LNCaP clone FGC (cell line): ENCODE data around the gene SEMA4D.
"Not testable (repeated sequence)": the region's sequence is repeated elsewhere in the genome, so short reads cannot be mapped to it uniquely, and the experiment has no call there.

Experiments
- DNase-seq: peaks from one replicate; pipeline ENCODE4 v3.0.0-alpha.2; 2011; ENCODE audit warnings: low read depth
- H3K4me3 ChIP-seq: 2 replicates; pipeline ENCODE4 v1.5.1; 2011; ENCODE audit warnings: mild to moderate bottlenecking, low read depth, low read length, control low read depth
- CTCF ChIP-seq: IDR thresholded peaks from 2 replicates; pipeline ENCODE4 v1.5.1; 2012; ENCODE audit warnings: mild to moderate bottlenecking; ENCODE audit not compliant: control insufficient read depth, insufficient read depth; ENCODE audit errors: extremely low read depth

SEMA4D gene

GRCh38 chr9:89473762-89474469 lies 24.0 kb downstream of the SEMA4D start:
- peak; percentile 80 for DNase-seq
- TF ChIP-seq CTCF = no peak
- no peak overlapping the region; the same call in 1 of the 2 replicates for H3K4me3 ChIP-seq

GRCh38 chr9:89471796-89472320 lies 26.1 kb downstream of the SEMA4D start:
- DNase-seq = not testable (repeated sequence)

GRCh38 chr9:89471390-89471789 lies 26.5 kb downstream of the SEMA4D start:
- TF ChIP-seq CTCF = no peak
- no peak overlapping the region for H3K4me3 ChIP-seq
- no peak for DNase-seq

More at GRCh38 chr9:89471796-89472320, 26.1 kb downstream of the SEMA4D start:
- H3K4me3 ChIP-seq = not testable (repeated sequence)

- no peak overlapping the region for H3K4me3 ChIP-seq
- peak; percentile 72 for DNase-seq
- no peak for TF ChIP-seq CTCF
Measured at GRCh38 chr9:89470224-89470839, 27.6 kb downstream of the SEMA4D start.

GRCh38 chr9:89469003-89469402 lies 28.9 kb downstream of the SEMA4D start:
- H3K4me3 ChIP-seq = no peak overlapping the region
- no peak for DNase-seq
- TF ChIP-seq CTCF = no peak

- no peak for DNase-seq
Measured at GRCh38 chr9:89468281-89468960, 29.5 kb downstream of the SEMA4D start.

More at GRCh38 chr9:89468281-89468960, 29.5 kb downstream of the SEMA4D start:
- H3K4me3 ChIP-seq = no peak overlapping the region
- TF ChIP-seq CTCF = no peak
